ENCODE results near the gene NTF4.
"Not testable (repeated sequence)": the region's sequence is repeated elsewhere in the genome, so short reads cannot be mapped to it uniquely, and the experiment has no call there.

The NTF4 gene

GRCh38 chr19:49019242-49019932 lies 45.2 kb downstream of the NTF4 start:
- DNase-seq, result no peak

- DNase-seq, result not testable (repeated sequence)
These were observed 46.0 kb downstream of the NTF4 start for GRCh38 chr19:49018388-49019241.

GRCh38 chr19:49017666-49018351 lies 46.8 kb downstream of the NTF4 start:
- DNase-seq, result no peak

GRCh38 chr19:49017041-49017665 lies 47.5 kb downstream of the NTF4 start, which contains the start of gene LHB:
Gene LHB, minus strand, starts transcription at chr19:49017091. Its CDS starts 10 bp downstream, at chr19:49017081.
- no peak for DNase-seq

GRCh38 chr19:49016067-49016839 lies 48.4 kb downstream of the NTF4 start:
- DNase-seq, result no peak

GRCh38 chr19:49014870-49015255 lies 49.8 kb downstream of the NTF4 start:
- no peak for DNase-seq

- DNase-seq, result no peak
These were observed 50.3 kb downstream of the NTF4 start for GRCh38 chr19:49014123-49014869.

- DNase-seq, result no peak
These were observed 53.4 kb downstream of the NTF4 start for GRCh38 chr19:49011194-49011593.
